OCI-LY3 (cell line): ENCODE data around the gene ABCB4.
A peak's percentile ranks its signal among the peaks of the same experiment; 100 is the strongest.

Source experiments
- H2AFZ ChIP-seq: fragments of 200-600, 300-600 bp; shearing (Covaris generic); 2 replicates; pipeline ENCODE4 v1.6.0; 2014; ENCODE audit warnings: antibody characterized with exemption, low read depth, low read length
- H3K27ac ChIP-seq: fragments of 200-600, 300-600 bp; sonication (generic); 2 replicates; pipeline ENCODE4 v1.5.1; 2014; ENCODE audit warnings: mild to moderate bottlenecking, low read length, moderate library complexity, mixed read lengths
- H3K27me3 ChIP-seq: fragments of 200-600, 300-600 bp; sonication (generic); 2 replicates; pipeline ENCODE4 v1.6.1; 2014; ENCODE audit warnings: low read depth, low read length, mixed read lengths
- H3K36me3 ChIP-seq: fragments of 200-600, 300-600 bp; sonication (generic); replicated peaks from 2 replicates; pipeline ENCODE3; 2014; ENCODE audit warnings: low read depth, low read length, mixed read lengths
- H3K4me1 ChIP-seq: fragments of 300-600, 200-600 bp; sonication (generic); 2 replicates; pipeline ENCODE4 v1.6.1; 2014; ENCODE audit warnings: low read length, mixed read lengths
- H3K4me2 ChIP-seq: fragments of 200-600, 300-600 bp; sonication (generic); 2 replicates; pipeline ENCODE4 v1.6.1; 2014; ENCODE audit warnings: low read length, mixed read lengths
- H3K4me3 ChIP-seq: fragments of 300-600, 200-600 bp; sonication (generic); 2 replicates; pipeline ENCODE4 v1.5.1; 2014; ENCODE audit warnings: antibody characterized with exemption, mild to moderate bottlenecking, low read length, moderate library complexity
- H3K79me2 ChIP-seq: fragments of 300-600, 200-600 bp; shearing (Covaris generic); 2 replicates; pipeline ENCODE4 v1.6.1; 2014; ENCODE audit warnings: mild to moderate bottlenecking, low read length, mixed read lengths
- H3K9ac ChIP-seq: fragments of 300-600, 200-600 bp; shearing (Covaris generic); 2 replicates; pipeline ENCODE4 v1.6.0; 2014; ENCODE audit warnings: mild to moderate bottlenecking, low read length, moderate library complexity
- H3K9me3 ChIP-seq: fragments of 200-600, 300-600 bp; shearing (Covaris generic); 2 replicates; pipeline ENCODE4 v1.6.1; 2014; ENCODE audit warnings: low read length, mixed read lengths; ENCODE audit not compliant: insufficient read depth
- H4K20me1 ChIP-seq: fragments of 200-600, 300-600 bp; sonication (generic); 2 replicates; pipeline ENCODE4 v1.6.1; 2016; ENCODE audit warnings: low read length, mixed read lengths; ENCODE audit not compliant: insufficient read depth
- CTCF ChIP-seq: fragments of 200-600, 300-600 bp; sonication (generic); IDR thresholded peaks from 2 replicates; pipeline ENCODE4 v1.5.1; 2014; ENCODE audit warnings: antibody characterized with exemption, low read length, low read depth
- EZH2phosphoT487 ChIP-seq: fragments of 200-600 bp; shearing (Covaris generic); IDR thresholded peaks from 2 replicates; pipeline ENCODE4 v1.6.1; 2018; ENCODE audit warnings: antibody characterized with exemption, mixed run types, low read depth

Gene ABCB4

DNA sequence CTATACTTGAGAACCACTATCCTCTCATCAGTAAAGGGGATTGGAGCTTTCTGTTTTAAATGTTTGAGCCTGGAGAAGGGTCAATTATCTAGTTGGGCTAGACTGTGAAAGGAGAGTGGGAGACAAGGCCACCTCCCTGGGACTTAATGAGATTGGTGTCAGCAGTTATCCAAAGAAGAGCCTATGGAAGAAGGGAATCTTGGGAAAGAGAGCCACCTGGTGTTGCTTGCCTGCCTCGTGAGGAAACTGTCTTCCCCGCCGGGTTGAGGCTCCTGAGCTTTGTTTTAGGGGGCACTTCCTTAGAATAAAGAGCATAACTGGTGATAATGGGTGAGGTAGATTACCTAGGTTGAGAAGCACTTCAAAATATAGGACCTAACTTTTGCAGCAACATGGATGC lies 32.0 kb upstream of the ABCB4 start:
- Histone ChIP-seq H3K27ac (no peak overlapping the region), H3K79me2 (no peaks in the 10 kb centered on the region), H4K20me1 (no peaks in the 10 kb centered on the region), H3K9ac (no peak overlapping the region), H2AFZ (no peak overlapping the region), H3K36me3 (no peaks in the 10 kb centered on the region), H3K4me3 (no peak overlapping the region), H3K4me2 (peak overlapping the region; percentile 19; the same call in 1 of the 2 replicates), H3K4me1 (peaks cover 36% of the 10 kb centered on the region), H3K9me3 (no peaks in the 10 kb centered on the region), H3K27me3 (no peaks in the 10 kb centered on the region)
- TF ChIP-seq EZH2phosphoT487 (no peak), CTCF (peak; percentile 27; the same call in 1 of the 2 replicates)

GRCh38 chr7:87506246-87507180 lies 31.0 kb upstream of the ABCB4 start:
- no peaks in the 10 kb centered on the region for H3K36me3 ChIP-seq
- TF ChIP-seq CTCF, result peak; percentile 64
- TF ChIP-seq EZH2phosphoT487, result no peak
- 0 out of 2 replicates have a peak overlapping the region, but pooled peaks have one; percentile 23 for H2AFZ ChIP-seq
- no peak overlapping the region for H3K4me3 ChIP-seq
- H4K20me1 ChIP-seq, result no peaks in the 10 kb centered on the region
- no peaks in the 10 kb centered on the region for H3K79me2 ChIP-seq
- peak overlapping the region; percentile 39 for H3K4me2 ChIP-seq
- no peaks in the 10 kb centered on the region for H3K27me3 ChIP-seq
- H3K9me3 ChIP-seq, result no peaks in the 10 kb centered on the region
- peaks cover 32% of the 10 kb centered on the region for H3K4me1 ChIP-seq
- no peak overlapping the region for H3K27ac ChIP-seq
- no peak overlapping the region for H3K9ac ChIP-seq

DNA sequence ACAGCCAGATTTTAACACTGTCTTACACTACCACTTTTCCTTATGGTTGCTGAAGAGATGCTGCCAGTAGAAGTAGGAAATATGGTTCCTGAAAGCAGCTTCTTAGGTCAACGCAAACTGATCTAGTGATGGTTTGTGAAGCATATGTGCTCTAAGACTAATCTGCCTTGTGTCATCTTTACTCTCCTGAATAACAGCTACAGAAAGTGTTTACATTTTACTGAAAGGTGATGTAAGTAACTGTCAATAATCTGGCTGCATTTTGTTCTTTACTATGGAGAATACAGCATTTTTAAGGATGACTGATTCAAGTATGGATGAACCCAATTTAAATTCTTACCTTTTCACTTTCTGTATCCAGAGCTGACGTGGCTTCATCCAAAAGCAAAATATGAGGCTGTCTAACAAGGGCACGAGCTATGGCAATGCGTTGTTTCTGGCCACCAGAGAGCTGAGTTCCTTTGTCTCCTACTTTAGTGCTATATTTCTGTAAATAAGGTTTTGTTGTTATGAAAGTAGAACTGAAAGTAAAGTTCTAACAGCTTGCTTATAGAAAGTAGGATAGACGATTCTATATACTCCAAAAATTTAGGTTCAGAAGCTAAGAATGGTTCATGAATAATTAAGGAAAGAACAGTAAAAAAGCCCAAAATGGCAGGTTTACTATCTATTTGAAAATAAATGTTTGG lies 30.2 kb upstream of the ABCB4 start:
- Histone ChIP-seq H4K20me1 (no peaks in the 10 kb centered on the region), H3K4me1 (peaks cover 27% of the 10 kb centered on the region), H2AFZ (0 out of 2 replicates have a peak overlapping the region, but pooled peaks have one; percentile 23), H3K27ac (no peak overlapping the region), H3K27me3 (no peaks in the 10 kb centered on the region), H3K4me3 (no peak overlapping the region), H3K9me3 (no peaks in the 10 kb centered on the region), H3K36me3 (no peaks in the 10 kb centered on the region), H3K4me2 (peak overlapping the region; percentile 39), H3K9ac (no peak overlapping the region), H3K79me2 (no peaks in the 10 kb centered on the region)
- no peak for TF ChIP-seq CTCF

GRCh38 chr7:87505122-87505521 lies 29.6 kb upstream of the ABCB4 start:
- Histone ChIP-seq H3K36me3 (no peaks in the 10 kb centered on the region), H3K4me1 (peaks cover 27% of the 10 kb centered on the region), H2AFZ (no peak overlapping the region), H3K4me3 (no peak overlapping the region), H3K27ac (no peak overlapping the region), H4K20me1 (no peaks in the 10 kb centered on the region), H3K9ac (no peak overlapping the region), H3K79me2 (no peaks in the 10 kb centered on the region), H3K4me2 (no peak overlapping the region), H3K27me3 (no peaks in the 10 kb centered on the region), H3K9me3 (no peaks in the 10 kb centered on the region)
- TF ChIP-seq CTCF (no peak), EZH2phosphoT487 (no peak)
